H54 (cell line): ENCODE measurements around the gene PRKCE.

Experiments used
- DNase-seq: peaks from one replicate; pipeline ENCODE4 v3.0.0; 2011; ENCODE audit warnings: low spot score, mixed read lengths; ENCODE audit not compliant: insufficient read length
- FAIRE-seq: peaks from 3 replicates; lab custom pipeline; 2011; peaks lifted over from hg19 to GRCh38; lab: Jason Lieb, UNC
- POLR2A ChIP-seq: IDR thresholded peaks from 2 replicates; pipeline ENCODE4 v1.6.1; 2011; ENCODE audit warnings: low read depth, mild to moderate bottlenecking, low read length

Gene PRKCE

GRCh38 chr2:46097714-46098480, 446.4 kb downstream of the PRKCE start:
- DNase-seq = peak; percentile 48
- no peak for TF ChIP-seq POLR2A
- peak; percentile 96 for FAIRE-seq

GRCh38 chr2:46098621-46099062, 447.2 kb downstream of the PRKCE start:
- no peak for TF ChIP-seq POLR2A
- peak; percentile 91 for FAIRE-seq
- peak; percentile 35 for DNase-seq

GRCh38 chr2:46101557-46102220, 450.2 kb downstream of the PRKCE start:
- no peak for TF ChIP-seq POLR2A
- FAIRE-seq = no peak
- DNase-seq = no peak

- TF ChIP-seq POLR2A = no peak
- FAIRE-seq (no peak), DNase-seq (no peak)
These were observed 455.2 kb downstream of the PRKCE start for GRCh38 chr2:46106690-46107089.

- no peak for DNase-seq
- no peak for FAIRE-seq
- TF ChIP-seq POLR2A = no peak
These were observed 463.5 kb downstream of the PRKCE start for GRCh38 chr2:46114996-46115395.

- no peak for DNase-seq
- no peak for FAIRE-seq
- no peak for TF ChIP-seq POLR2A
These were observed 464.7 kb downstream of the PRKCE start for GRCh38 chr2:46116150-46116549.

- TF ChIP-seq POLR2A = no peak
- FAIRE-seq (no peak), DNase-seq (no peak)
These were observed 465.1 kb downstream of the PRKCE start for GRCh38 chr2:46116553-46116991.

GRCh38 chr2:46117379-46117778, 465.9 kb downstream of the PRKCE start:
- no peak for TF ChIP-seq POLR2A
- FAIRE-seq (peak; percentile 92), DNase-seq (peak; percentile 52)

- no peak for FAIRE-seq
- TF ChIP-seq POLR2A = no peak
- no peak for DNase-seq
These were observed 466.5 kb downstream of the PRKCE start for GRCh38 chr2:46117994-46118393.

DNA sequence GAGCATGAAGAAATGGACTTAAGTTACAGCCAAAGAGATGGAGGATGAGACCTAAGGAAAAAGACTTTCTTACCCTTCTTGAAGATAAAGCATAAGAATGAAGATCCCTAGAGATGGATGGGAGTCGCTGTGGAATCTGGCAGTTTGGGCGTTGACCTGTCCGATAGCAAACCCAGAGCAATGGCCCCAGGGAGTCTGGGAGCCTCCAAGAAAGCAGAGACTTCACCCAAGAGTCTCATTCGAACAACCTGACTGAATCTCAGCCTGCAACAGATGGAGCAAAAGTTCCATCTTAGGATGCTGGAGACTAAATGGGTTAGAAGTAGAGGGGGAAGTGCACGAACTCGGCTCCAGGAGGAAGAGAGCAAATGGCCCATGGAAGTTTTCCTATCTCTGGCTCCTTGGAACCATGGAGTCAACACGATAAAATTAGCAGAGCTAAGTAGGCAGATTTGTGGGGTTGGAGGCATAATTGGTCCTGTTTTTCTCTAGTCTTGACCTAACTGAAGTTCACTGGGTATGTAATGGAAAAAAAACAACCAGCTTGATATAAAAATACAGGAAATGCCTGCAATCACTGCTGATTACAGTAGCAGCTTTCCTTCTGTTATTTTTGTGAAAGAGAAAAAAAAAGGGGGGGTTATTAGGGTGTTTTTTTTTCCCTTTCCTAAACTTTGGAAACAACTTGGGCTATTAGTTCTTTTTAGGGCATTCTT, 467.3 kb downstream of the PRKCE start:
- no peak for TF ChIP-seq POLR2A
- no peak for DNase-seq
- no peak for FAIRE-seq

- TF ChIP-seq POLR2A = no peak
- no peak for DNase-seq
- no peak for FAIRE-seq
These were observed 468.0 kb downstream of the PRKCE start for GRCh38 chr2:46119453-46119852.

DNA sequence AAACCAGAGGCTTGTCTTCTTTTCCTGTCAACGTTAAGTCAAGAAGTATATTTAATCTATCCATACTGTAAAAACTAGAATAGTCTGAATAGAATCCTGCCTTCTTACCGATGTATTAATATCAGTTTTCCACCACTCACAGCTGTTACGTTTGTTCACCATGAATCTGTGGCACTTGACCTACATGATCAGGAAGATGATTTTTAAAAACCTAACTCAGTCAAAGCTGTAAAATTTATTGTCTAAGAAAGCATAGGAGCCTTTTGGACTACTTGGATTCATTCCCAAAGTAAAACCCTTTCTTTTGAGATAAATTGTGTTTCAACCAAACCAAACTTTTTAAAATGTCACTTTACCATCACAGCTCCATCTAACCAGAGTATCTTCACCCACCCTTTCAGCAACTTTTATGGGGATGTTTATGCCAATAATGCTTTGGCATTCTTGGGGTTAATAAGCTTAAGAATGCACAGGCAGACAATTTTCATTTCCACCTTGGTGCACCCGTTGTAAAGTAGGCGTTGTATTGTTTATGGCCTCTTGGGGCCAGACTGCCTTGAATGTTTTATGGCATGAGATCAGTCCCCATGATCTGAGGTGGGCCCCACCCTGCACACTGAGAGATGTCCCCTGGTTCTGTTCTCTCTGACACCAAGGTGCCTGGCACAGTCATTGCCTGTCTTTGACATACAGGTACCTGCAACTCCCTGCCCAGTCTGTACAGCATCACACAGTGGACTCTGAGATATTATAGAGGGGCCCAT, 469.5 kb downstream of the PRKCE start:
- no peak for FAIRE-seq
- no peak for TF ChIP-seq POLR2A

GRCh38 chr2:46122318-46122976, 471.0 kb downstream of the PRKCE start:
- no peak for DNase-seq
- no peak for TF ChIP-seq POLR2A
- FAIRE-seq = no peak

More for the DNA sequence above, 469.5 kb downstream of the PRKCE start:
- DNase-seq = no peak
